GM19372 (cell line): Measurements from ENCODE around the gene DYNLT5.
"Not testable (repeated sequence)": the region's sequence is repeated elsewhere in the genome, so short reads cannot be mapped to it uniquely, and the experiment has no call there.

Experiments used
- ATAC-seq: cut with Tn5 transposase; IDR thresholded peaks from one replicate; pipeline ENCODE4 v1.9.1; 2021; ENCODE audit warnings: mild to moderate bottlenecking, low read depth, moderate library complexity; ENCODE audit not compliant: unreplicated experiment

The DYNLT5 gene, protein sequence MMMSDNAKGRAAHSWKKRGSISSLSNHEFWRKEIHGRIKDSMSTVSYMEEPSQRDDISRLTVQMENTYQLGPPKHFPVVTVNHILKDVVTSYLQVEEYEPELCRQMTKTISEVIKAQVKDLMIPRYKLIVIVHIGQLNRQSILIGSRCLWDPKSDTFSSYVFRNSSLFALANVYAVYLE

DNA sequence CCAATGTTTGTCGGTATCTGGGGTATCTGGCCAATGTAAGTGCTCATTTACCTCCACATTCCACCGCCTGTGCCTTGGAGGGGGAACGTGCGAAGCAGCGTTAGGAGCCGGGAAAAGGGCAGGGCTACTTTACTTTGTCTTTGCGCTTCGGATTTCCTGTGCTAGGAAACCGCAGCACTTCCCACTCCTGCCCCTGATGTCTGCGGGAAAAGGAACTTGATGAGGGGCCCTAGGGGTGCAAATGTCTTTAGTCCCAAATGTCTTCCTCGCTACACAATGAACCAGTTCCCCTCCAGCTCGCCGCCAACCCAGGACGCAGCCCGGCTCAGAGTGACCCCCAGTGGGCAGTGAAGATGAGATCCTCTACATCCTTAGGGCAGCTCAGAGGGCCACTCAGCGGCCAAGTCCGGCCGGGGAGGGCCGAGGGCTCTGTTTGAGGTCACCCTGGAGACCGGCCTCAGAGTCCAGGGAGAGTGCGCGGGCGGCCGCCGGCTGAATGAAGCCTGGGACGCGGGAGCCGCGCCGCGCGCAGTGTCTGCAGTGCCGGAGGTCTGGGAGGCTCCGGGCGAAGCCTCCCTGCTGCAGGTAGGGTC is at the start of gene DYNLT5:
Gene DYNLT5 (plus strand): TSS at position 460 of the 593 bp plus-strand sequence. CDS start 2,200 bp downstream, outside the sequence.
- ATAC-seq = no peak

DNA sequence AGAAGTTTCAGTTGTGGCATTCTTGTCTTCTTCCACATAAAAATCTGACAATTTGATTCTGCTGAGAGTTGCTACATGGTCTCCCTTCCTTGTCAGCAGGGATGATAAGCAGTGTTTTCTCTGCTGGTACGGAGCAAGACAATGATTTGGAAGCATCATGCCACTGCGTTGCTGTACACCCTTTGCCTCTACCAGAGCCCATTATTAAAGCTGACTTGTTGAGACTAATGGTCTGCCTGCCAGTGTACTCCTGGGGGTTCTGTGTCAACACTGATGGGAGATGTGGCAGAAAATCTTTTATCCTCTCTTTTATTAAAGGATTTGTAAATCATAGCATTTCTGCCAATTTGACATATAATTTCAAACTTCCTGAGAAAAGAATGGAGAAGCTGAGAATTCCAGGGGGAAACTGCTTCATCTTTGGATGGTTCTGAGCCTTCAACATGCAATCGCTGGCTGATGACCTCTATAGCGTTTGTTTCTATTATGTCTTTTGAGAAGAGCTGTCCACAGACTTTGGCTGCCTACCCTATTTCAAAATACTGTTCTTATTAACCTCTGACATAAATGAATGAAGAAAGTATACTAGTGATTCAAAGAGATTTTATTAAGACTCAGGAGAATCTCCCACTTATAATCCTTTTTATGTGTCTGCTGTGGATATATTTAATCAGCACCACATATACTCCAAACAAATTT is 47.9 kb upstream of the DYNLT5 start:
- ATAC-seq = no peak

DNA sequence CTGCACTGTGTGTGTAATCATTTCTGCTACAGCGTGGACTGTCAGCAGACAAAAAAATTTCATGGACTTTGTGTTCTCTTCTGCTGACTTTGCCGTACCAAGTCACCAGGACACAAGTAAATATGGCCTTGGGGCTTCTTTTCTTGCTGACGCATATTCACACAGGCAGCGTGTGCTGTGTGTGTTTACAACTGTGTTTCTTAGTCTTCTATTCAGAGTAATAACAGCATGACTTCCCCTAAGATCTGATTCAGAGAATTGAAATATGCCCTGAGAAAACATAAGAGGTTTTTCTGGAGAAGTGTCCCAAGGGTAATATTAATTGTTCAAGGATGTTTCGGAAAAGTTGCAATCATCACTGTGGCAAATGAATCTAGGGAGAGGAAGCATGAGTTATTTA is 47.1 kb upstream of the DYNLT5 start:
- no peak for ATAC-seq

DNA sequence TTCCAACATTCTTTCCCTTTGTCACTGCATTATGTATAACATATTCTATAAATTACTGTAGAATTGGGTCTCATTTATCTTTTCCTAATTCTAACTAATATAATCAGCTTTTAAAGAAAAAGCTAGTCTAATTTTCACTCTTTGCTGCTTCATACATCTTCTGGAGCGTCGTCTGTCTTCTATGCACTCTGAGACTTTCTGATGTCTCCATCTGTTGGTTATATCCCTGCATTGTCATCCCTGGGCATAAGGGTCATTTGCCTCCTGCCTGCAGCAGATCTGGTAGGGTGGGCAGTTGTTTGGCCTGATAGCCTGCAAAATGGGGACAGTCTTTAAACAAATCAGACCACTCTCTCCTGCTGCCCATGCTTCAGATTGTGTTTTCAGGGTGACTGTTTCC is 40.8 kb upstream of the DYNLT5 start:
- no peak for ATAC-seq

DNA sequence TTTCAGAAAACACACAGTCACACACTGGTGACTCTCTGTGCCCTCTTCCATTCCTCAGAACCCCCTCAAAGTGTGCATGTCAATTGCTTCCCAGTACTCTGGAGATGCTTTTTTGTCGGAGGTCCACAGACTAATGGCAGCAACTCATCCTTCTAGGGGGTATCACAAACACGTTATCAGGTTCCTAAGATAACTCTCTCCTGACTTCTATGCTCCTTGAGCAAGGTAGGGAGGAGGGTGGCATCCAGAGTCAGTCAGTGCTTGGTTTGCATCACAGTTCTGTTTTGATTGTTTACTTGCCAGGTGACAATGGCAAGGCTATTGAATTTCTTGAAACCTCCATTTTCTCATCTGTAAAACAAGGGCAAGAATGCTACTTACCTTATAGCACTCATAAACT is 39.4 kb upstream of the DYNLT5 start:
- no peak for ATAC-seq

DNA sequence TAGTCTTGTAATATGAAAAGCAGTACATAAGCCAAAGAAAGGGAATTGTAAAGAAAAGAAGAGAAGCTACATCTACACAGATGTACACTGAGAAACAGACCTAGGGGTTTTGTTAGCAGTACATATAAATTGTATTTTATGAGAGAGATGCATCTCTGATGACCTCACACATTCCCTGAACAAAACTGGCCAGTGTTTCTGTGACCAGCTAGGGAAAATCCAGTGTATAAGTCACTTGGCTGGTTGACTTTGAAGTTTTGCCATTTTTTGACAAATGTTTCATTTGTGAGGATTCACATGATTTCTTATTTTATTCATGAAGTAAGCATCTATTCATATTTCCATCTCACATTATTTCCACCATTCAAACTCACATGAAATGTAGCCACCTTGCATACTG is 28.3 kb upstream of the DYNLT5 start:
- no peak for ATAC-seq

DNA sequence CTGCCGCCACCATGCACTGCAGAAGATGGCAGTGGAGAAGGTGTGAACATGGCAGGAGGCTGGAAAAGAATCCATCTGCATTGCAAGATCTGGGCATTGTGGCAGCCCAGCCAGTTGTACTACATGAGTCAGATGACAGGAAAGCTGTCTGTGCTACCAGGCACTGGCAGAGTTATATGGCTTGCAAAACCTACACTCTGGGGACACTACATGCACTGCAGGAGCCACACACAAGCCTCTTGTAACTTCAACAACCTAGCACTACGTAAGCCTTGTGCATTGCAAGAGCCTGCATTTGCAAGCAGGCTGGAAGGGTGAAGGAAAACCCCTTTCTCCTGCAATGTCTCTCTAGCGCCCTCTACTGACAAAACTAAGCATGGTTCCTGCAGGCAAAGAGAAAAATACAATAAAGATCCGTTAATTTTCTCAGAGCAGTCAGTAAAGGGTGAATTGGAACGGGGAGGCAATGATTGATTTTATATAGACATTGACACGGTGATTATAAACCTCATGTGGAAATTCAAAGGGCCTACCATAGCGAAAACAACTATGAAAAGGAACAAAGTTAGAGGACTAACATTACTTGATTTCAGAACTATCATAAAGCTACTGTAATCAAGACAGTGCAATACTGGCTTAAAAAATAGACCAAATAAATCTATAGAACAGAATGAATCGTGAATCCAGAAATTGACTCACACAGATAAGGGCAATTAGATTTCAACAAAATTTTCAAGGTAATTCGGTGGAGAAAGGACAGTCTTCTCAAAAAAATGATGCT is 26.2 kb upstream of the DYNLT5 start:
- peak; percentile 84 for ATAC-seq

DNA sequence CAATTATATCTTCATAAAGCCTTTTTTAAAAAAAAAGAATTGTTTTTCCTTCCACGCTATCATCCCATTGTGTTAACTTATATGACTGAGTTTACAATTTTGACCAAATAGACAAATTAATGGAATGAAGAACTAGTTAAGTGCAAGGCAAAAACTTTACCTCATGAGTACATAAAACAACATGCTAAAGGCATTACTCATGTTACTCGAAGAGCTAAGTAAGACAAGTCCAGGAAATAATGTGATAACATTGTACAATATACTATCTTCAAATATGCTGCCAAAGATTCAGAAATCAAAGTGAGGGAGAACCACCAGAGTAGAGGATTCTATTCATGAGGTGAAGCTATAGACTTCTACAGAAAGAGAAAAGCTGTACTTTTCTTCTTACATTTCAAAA is 24.2 kb upstream of the DYNLT5 start:
- ATAC-seq = no peak

DNA sequence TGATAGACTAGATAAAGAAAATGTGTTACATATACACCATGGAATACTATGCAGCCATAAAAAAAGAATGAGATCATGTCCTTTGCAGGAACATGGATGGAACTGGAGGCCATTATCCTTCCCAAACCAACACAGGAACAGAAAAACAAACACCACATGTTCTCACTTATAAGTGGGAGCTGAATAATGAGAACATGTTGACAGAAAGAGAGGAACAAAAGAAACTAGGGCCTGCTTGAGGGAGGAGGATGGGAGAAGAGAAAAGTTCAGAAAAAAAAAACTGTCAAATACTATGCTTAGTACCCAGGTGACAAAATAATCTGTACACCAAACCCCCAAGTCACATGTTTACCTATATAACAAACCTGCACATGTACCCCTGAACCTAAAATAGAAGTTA is 23.5 kb upstream of the DYNLT5 start:
- ATAC-seq = not testable (repeated sequence)

DNA sequence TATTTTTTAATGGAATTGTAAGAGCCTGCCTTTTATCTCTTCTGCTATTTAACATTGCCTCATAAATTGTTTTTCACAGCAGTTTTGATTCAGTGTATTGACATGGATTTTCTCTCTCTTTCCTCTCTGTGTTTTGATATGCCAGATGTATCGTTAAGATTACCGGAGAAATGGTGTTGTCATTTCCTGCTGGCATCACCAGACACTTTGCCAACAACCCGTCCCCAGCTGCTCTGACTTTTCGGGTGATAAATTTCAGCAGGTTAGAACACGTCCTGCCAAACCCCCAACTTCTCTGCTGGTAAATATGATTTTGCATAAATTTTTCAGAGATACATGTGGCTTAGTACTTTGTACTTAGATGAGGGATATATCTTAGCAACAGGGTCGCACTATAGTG is 23.1 kb upstream of the DYNLT5 start:
- no peak for ATAC-seq

DNA sequence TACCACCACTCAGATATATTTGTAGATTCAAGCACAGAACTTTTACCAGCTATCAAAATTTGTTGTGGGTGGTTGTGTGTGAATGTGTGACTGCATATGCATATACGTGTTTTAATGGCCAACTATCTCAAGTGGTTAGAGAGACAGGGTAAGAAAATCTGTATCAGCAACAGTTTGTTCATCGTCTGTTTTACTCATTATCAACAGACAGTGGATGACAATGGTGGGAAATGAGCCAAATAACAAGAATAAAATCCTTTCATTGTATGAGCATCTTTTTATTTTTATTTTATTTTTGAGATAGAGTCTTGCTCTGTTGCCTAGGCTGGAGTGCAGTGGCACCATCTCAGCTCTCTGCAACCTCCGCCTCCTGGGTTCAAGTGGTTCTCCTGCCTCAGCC is 22.7 kb upstream of the DYNLT5 start:
- no peak for ATAC-seq

DNA sequence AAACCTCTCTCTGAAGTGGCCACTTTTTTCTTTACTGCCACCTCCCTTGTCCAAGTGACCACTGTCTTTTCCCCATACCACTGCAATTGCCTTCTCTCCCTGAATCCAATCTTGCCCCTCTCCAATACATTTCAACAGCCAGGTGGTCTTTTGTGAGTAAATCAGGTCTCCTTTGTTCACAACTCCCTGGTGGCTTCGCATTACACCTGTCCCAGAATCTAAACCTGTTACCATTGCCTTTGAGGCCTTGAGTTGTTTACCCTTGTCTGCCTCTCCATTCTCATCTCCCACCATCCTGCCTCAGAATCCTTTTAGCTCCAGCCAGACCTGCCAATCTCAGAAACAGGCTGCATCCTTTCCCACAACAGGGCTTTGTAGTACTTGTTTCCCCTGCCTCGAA is 21.8 kb upstream of the DYNLT5 start:
- ATAC-seq = no peak

DNA sequence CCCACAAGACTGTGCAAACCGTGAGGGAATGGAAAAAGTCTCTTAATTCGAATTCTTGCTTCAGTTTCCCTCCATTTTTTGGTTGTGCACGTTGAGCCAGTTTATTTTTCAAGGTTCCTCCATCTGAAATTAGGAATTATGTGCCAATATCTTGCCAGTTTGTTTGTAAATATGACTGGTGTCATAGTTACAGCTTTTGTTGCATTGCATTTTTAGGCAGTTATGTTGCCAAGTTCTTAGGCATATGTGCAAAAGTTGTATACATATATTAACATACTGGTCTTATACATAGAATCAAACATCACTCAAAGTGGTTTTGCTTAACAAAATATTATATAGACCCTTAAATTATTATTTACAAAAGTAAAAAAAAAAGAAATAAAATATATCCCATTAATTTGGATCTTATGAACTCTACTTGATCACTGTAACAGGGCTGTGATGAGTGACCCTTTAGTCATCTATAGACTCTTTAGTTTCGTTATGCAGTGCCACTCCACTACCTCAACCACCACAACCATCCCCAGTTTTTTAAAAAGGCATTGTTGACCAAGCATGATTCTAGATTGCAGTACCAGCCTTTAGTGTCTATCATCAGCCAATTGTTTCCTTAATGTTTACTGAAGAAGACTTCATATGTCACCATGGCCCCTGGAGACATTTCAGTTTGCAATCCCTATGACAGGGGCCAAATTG is 20.9 kb upstream of the DYNLT5 start:
- no peak for ATAC-seq

DNA sequence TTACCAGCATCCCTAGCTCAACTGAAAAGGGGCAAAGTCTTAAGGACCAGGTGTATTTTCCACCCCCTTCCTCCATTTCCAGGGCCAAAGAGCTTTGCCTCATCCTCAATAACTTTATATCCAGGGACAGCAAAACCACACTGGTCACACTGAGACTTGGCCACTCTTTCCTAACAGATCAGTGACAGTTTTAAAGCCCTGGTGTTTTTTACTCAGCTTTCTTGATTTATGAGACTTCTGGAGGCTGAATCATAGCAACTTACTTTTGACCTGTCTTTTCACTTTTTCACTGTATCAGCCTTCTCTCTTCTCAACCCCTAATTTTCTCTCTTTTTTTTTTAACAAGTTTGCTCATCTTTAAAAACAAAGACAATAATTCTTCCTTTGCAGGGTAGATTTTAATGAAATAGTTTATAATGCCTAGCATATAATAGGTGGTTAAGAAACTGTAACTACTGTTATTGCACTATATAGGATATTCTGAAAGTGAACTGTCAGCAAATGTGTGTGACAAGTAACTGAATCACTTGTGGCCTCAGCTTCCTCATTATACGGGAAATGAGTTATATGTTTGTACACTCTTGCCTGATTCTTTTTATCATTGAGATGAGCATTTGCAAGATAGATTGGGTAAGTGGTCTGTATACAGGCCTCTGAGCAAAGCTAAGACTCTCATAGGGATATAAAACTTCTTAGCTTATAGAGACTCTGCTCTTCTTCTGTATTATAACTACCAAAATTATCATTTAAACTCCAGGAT is 19.7 kb upstream of the DYNLT5 start:
- no peak for ATAC-seq

DNA sequence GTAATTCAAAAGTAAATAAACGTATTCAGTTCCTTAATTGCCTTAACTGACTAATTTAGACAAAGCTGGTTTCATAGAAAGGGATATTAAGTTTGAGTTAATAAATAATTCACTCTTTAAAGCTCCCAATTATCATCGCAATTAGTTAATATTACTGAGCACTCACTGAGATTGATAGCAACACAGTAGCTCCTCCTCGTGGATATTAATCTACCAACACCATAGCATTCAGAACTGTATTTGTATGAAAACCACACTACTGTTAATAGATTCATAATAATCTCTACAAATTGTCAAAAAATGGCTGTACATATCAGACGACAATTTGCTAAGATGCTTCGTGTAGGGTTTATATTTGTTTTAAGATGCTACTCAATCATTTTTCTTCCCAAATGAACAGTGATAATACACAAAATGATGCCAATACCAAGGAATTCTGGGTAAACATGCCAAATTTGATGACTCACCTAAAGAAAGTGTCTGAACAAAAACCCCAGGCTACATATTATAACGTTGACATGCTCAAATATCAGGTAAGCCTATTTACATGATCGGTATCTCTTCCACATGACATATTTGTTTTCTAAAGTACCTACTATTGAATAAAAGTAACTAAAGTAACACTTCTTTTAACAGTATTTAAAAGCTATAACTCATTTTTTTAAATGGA is 18.8 kb upstream of the DYNLT5 start:
- no peak for ATAC-seq

DNA sequence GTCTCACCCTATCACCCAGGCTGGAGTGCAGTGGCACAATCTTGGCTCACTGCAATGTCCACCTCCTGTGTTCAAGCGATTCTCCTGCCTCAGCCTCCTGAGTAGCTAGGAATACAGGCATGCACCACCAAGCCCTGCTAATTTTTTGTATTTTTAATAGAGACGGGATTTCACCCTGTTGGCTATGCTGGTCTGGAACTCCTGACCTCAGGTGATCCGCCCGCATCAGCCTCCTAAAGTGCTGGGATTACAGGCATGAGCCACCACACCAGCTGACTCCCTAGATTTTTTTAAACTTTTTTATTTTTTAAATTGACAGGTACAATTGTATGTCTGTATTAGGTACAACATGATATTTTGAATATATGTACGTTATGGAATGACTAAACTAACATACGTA is 17.7 kb upstream of the DYNLT5 start:
- not testable (repeated sequence) for ATAC-seq

DNA sequence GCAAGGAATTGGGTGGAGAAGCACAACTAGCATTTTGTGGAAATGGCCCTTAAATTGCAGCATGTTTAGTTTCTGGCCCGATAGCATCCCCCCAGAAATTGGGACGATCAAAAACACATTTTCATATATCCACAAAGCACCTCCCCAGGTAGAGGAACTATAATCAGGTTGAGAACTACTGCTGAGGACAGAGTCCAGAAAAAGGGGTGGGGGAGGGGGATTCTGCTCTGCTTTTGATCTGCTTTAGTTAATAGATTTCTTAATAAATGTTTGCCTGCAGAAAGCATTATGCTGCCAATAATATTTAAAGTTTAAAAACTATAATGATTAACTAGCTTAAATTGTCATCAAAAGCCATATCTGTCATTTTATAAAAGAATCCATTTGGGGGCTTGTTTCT is 14.4 kb upstream of the DYNLT5 start:
- no peak for ATAC-seq

DNA sequence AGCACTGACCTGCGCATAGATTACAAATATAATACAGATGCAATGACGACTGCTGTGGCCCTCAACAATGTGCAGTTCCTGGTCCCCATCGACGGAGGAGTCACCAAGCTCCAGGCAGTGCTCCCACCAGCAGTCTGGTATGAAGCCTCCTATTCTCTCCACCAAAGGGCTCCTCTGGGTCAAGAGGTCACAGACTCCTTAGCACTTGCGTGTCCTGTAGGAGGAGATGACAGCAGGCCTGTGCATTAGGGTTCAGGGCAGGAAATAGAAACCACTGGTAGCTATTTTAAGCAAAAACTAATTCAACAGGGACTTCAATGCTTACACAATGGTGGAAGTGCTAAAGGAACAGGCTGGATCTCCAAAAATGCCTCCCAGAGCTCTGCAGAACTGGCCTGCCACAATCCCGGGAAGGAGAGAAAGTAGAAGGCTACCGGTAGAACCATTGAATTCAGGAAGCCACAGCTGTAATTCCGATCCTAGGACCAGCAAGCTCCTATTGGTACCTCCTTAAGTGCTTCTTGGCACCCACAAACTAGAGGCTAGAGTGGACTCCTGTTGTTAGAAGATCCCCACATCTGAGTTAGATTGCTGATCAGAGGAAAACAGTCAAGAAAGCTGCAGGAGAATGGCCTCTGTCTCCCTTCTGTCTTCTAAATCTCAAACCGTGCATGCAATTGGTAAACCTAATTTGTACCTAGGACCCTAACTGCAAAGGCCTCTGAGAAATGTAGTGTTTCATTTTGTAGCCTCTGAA is 12.7 kb upstream of the DYNLT5 start:
- ATAC-seq = peak; percentile 49

DNA sequence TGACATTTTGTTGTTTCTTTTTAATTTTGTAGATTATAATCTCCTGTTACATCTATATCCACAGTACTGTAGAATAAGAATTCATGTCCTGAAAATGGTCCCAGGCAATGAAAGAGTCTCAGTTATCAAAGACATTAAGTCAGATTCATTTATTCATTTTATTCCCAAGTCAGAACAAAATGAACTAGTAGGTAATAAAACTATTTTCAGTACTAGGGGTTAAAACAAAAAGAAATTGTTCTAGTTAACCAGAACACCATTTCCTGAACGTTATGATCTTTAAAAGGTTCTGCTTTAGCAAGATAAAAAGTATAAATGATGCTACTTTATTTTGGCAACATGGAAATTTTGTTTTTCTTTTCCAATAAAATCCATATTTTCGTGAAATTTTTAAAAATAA is 6.8 kb upstream of the DYNLT5 start:
- no peak for ATAC-seq
